Measurements from ENCODE around the gene SDCCAG8.
"Not testable (repeated sequence)": the region's sequence is repeated elsewhere in the genome, so short reads cannot be mapped to it uniquely, and the experiment has no call there.

Gene SDCCAG8

DNA sequence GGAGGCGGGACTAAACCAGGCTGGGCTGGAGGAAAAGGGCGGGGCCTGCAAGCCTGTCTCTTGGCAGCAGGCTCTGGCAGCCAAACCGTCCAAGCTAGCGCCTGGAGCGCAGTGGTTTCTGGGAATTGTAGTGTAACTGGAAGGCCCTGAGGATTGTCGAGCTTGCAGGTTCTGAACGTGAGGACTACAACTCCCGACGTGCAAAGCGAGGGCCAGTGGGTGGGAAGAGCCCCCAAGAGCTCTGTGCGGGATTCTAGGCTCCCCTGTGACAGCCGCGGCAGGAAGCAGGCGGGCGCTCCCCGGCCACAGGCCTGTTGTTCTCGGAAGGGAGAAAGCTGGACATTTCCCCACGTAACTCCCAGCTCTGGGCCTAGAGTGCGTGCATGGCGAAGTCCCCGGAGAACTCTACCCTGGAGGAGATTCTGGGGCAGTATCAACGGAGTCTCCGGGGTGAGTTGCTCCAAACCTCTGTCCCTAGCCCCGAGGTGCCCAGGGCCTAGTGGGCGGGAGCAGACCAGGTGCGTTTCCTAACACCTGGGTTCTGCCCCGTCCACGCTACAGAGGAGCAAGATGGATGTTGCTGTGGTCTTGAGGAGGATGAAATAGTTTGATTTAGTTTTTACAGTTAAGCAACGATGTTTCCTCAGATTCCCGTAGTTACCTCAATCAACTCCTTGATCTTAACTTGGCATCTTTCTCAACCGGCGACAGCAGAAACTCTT, at the start of gene SDCCAG8:
Gene SDCCAG8, plus strand, starts transcription at position 251 of the 722 bp plus-strand sequence. Its CDS starts 133 bp downstream, at position 384.
- DNase-seq: peak; percentile 99

GRCh38 chr1:243211984-243212383, 43.9 kb upstream of the SDCCAG8 start:
- DNase-seq: not testable (repeated sequence)

GRCh38 chr1:243213045-243213787, 42.6 kb upstream of the SDCCAG8 start:
- no peak for DNase-seq

DNA sequence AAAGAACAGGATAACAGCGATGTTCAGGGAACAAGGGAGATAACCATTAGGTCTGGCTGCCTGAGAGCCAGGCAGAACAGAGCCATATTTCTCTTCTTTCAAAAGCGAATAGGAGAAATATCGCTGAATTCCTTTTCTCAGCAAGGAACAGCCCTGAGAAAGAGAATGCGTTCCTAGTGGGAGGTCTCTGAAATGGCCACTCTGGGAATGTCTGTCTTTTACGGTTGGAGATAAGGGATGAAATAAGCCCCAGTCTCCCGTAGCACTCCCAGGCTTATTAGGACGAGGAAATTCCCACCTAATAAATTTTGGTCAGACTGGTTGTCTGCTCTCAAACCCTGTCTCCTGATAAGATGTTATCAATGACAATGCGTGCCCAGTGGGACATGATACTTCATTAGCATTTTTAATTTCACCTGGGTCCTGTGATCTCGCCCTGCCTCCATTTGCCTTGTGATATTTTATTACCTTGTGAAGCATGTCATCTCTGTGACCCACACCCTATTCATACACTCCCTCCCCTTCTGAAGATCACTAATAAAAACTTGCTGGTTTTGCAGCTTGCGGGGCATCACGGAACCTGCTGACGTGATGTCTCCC, 40.5 kb upstream of the SDCCAG8 start:
- not testable (repeated sequence) for DNase-seq

DNA sequence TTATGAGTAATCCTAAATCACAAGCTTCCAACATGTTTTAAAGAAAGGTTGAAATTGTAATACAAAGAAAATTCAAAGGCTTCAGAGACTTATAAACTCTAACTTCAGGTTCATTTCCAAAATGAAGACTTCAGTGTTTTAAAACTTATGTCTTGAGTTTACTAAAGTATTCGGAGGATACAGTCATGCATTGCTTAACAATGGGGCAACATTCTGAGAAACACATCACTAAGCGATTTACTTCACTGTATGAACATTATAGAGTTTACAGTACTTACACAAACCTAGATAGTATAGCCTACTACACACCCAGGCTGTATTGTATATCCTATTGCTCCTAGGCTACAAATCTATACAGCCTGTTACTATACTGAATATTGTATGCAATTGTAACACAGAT, 39.1 kb upstream of the SDCCAG8 start:
- DNase-seq: no peak

GRCh38 chr1:243217349-243217748, 38.5 kb upstream of the SDCCAG8 start:
- DNase-seq: no peak

DNA sequence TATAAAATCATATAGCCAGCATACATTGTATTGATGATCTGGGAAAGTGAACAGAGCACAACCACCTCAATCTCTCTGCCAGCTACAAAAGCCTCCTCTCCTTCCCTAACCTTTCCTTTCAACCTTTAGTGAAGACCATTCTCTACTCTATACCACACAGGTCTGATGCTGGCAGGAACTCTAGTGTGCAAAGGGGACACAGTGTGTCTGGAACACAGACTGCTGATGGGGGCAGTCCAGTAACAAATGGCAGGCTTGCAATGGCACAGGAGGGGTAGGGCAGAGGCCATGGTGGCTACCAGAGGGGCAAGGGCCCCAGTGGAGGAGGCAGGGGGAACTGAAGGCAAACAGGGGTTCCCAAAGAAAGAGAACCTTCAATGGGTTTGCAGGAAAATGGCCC, 37.8 kb upstream of the SDCCAG8 start:
- no peak for DNase-seq

DNA sequence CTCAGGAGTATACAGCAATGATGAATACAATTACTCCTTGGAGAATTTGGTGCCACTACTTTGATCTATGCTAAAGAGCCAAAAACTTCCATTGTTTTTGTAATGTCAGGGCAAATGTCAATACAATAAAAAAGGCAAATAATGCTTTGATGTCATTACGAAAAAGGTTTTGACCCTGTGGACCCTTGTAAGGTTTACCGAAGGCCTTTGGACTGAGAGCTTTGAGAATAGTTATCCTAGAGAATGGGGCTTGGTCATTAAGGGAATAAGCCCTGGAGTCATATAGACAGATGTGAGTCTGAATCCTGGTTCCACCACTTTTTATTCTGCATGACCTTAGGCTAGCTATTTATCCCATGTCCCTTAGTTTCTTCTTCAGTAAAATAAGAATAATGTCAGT, 28.2 kb upstream of the SDCCAG8 start:
- DNase-seq: no peak

GRCh38 chr1:243229526-243229925, 26.3 kb upstream of the SDCCAG8 start:
- no peak for DNase-seq

DNA sequence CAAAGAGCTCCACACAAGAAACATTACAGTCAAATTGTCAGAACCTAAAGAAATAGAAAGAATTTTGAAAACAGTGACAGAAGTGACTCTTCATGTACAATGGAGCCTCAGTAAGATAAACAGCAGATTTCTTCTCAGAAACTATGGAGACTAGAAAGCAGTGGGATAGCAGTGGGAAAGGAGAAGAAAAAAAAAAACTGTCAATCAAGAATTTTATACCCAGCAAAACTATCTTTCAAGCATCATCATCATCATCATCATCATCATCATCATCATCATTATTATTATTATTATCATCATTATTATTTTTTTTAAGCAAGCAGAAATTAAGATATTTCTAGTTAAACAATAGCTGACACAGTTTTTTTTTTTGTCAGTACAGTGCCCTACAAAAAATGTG, 24.9 kb upstream of the SDCCAG8 start:
- DNase-seq: no peak

GRCh38 chr1:243233908-243234307, 21.9 kb upstream of the SDCCAG8 start:
- DNase-seq: no peak

GRCh38 chr1:243234978-243235647, 20.7 kb upstream of the SDCCAG8 start:
- no peak for DNase-seq

DNA sequence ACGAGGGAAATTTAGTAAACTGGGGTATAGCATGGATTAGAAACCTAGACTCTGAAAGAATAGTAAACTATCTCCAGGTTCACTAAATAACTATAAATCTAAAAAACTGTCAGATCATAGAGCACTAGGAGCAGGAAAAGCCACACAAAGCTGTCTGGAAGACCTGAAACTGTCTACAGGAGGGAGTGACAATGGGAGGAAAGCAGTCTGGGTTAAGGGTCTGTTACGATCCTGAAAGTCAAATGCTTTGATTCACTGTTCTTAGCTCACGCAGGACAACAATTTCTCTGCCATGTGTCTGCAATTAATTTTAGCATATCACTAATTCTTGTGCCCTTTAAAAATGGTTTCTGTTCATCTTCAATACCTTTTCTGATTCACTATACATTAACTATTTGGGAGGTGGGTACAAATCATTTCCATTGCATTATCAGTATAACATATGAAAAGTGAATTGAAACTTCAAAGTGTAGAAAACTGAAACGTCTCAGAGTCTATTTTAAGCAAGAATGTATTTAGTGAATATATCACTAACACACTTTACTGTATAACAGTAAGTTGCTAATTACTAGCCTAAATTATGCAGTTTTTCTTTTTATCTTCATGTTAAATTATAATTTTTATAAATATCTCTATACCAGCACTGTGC, 19.1 kb upstream of the SDCCAG8 start:
- no peak for DNase-seq

- no peak for DNase-seq
Measured at GRCh38 chr1:243244432-243244841, 11.4 kb upstream of the SDCCAG8 start.

DNA sequence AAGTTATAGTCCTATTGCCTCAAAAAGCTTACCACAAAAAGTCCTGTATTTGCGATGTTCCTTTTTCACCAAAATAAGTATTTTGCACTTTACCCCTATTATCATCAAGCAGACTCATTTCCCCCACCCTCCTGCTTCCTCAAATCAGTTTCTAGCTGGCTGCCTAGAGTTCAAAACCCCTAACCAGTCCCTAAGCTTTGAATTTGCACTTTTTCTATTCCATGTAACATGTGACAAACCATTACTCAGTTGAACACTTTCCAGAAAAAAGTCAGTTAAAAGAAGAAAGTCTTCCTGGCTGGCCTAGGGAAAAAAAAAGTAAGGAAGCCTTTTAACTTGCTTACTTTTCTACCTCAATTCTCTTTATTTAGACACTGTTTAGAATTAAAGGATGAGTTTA, 8.9 kb upstream of the SDCCAG8 start:
- DNase-seq: no peak

DNA sequence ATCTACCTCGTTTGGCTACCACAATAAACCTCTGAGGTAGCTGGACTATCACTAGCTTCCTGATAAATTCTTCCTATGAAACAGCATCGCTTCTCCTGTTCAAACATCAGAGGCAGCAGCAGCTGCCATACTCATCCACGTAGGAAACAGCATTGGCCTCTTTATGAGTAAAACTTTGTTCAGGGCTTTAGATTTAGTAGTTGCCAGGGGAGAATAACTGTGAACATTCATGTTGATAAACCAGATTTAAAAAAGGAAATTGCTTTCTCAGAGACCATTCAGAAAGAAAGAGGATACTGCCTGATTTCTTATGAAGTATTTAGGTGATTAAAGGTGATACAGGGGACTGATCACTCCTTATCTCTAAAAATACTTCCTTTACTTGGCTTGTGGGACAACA, 7.9 kb upstream of the SDCCAG8 start:
- DNase-seq: no peak

- DNase-seq: no peak
Measured at GRCh38 chr1:243249214-243249613, 6.6 kb upstream of the SDCCAG8 start.

DNA sequence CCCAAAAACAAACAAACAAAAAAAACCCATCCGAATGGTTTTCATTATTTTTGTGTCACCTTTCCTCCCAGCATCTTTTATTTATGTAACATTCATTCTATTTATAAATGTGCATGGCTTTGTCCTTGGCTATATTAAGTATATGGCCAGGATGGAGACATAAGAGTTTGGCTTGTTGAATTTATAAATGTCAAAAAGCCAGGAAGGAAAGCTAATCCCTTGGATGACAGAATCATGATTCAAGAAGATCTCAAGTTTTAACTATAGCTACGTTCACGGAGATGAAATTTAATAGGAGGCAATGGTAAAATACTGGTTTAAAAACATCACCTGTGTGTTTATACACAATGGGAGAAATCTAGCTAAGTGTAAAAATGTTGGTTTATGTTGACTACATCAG, 5.7 kb upstream of the SDCCAG8 start:
- no peak for DNase-seq

GRCh38 chr1:243251539-243251938, 4.3 kb upstream of the SDCCAG8 start:
- DNase-seq: no peak

DNA sequence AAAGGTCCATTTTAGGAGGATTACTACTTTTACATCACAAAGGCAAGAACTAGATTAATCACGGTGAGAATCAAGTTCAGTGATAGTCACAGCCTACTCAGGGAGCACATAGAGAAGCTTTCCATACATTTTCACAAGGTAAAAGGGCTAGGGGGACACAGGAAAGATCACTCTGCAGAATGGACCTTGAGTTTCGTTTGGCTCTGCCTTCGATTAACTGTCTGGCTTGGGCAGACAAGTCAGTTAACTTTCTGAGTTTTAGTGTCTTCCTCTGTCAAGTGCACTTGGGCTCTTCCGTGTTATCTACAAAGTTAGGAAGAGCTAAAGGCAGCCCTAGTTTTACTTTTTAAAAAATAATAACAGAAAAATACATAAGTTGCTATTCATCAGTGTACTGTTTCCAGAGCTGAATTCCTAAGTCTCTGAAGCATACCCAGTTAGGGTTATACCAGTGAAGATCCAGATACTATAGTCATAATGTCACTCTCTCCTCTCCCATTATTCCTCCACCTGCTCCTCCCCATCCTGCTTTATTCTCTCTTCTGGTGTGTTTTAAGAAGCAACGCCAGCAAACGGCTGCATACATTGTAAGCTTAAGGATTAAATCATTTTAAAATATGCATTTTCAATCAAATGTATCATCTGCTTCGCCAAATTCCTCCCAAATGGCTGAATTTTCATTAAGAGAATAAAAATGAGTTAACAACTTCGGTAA, 2.5 kb upstream of the SDCCAG8 start:
- DNase-seq: no peak

DNA sequence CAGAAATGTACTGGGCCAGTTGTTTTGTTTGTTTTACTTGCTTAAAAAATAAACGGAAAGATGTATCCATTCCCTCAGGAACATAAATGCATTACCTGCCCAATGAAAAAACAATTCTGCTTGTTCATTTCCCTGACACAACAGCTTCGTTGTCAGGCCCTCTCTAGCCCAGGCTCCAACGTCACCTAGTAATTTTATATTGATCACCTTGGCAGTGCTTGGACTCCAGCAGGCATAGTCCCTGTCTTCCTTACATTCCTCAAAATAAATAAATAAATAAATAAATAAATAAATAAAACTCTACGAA, 2.0 kb upstream of the SDCCAG8 start:
- no peak for DNase-seq

DNA sequence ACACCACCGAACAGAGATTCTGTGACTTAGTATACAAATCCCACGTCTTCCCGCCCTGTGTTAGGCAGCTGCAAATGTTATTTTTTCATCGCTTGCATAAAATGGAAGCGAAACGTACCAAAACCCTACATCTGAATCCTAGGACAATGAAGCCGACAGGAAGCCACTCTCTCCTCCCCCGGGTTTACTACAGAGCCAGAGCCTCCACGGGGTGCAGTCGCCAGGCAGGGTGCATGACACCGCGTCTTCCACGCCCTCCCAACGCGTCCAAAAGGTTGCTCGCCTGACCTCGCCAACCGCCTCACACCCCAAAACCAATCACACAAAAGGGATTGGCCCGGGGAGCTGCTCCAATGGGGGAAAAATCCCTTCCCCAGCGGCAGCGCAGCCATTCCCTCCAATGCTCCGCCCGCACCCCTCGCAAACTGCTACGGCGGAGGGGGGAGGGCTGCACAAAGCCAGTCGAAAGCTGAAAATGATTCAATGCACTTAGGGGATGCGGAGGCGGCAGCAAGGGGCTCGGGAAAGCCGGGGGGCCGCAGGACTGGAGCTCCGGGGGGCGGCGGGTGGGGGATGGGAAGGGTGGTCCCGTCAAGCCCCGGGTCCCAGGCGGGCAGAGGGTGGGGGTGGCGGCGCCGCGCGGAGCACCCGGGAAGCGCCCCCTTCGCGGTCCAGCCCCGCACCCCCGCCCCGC, 1.5 kb upstream of the SDCCAG8 start:
- DNase-seq: peak; percentile 41
